Activated CD4-positive, alpha-beta T cell treated with anti-CD3 and anti-CD28 coated beads, Interleukin-2, amount 50 U/mL, for 16 hours (primary cell): ENCODE data around the gene PRPF19.
A peak's percentile ranks its signal among the peaks of the same experiment; 100 is the strongest.

Source experiments
- DNase-seq: peaks from one replicate; pipeline ENCODE4 v3.0.0-alpha.2; 2020

PRPF19 gene

DNA sequence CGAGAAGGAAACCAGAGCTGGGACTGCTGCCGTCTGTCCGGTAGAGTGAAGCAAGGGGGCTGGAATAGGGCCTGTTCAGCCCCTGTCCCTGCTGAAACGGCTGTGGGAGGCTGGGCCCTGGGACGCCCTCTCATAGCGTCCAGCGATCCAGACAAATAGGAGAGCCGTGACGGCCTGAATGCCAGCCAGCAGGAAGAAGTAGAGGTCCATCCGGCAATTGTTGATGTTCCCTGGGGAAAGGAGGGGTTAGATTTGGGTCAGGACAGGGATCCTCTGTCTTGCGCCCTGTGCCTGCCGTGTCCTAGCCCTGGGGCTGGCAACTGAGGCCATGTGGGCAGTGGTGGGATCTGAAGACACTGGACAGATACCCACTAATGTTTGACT is 30.8 kb upstream of the PRPF19 start:
- no peak for DNase-seq

GRCh38 chr11:60936467-60937143 is 30.2 kb upstream of the PRPF19 start:
- no peak for DNase-seq

DNA sequence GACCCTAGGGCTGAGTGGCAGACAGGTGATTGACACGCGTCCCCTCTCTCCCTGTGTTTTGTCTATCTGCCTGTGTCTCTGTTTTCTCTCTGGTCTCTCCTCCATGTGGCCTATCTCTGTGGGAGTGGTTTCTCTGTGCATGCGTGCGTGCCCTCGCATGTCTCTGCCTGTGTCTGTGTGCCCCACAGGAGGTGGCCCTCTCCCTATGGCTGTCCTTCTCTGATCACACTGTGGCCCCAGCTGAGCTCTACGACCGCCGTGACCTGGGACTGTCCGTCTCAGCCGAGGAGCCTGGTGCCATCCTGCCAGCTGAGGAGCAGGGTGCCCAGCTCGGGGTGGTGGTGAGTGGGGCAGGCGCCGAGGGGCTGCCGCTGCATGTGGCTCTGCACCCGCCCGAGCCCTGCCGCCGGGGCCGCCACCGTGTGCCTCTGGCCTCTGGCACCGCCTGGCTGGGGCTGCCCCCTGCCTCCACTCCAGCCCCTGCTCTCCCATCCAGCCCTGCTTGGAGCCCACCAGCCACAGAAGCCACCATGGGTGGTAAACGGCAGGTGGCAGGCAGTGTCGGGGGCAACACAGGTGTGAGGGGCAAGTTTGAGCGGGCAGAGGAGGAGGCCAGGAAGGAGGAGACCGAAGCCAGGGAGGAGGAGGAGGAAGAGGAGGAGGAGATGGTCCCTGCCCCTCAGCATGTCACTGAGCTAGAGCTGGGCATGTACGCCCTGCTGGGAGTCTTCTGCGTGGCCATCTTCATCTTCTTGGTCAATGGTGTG is 29.5 kb upstream of the PRPF19 start:
- DNase-seq, result no peak

DNA sequence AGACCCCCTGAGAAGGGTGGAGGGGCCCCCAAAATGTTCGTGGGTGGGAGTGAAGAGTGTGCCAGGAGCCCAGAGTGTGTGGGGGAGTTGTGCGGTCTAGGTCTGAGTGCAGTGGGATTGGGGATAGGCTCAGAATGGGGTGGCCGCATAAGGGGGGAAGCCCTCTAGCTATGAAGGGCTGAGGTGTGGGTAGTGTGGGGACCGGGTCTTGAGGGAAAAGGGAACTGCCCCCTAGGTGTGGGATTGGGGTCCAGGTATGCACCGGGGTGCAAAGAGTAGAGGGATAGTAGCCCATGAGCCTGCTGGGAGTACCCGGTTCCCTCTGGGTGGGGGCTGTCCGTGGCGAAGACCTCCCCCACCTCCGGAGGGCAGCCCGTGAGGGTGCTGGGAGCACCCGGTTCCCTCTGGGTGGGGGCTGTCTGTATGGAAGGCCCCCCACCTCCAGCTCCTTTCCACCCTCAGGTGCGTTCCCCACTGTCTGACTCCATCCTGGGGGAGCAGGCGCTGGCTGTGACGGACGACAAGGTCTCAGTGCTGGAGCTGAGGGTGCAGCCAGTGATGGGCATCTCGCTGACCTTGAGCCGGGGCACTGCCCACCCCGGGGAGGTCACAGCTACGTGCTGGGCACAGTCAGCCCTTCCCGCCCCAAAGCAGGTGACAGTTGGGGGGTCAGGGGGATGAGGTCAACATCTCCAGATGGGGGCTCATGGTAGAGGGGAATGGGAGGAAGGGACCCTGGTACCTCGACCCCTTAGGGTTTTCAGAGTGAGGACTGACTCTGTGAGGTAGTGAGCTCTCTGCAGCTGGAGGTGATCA is 28.6 kb upstream of the PRPF19 start:
- no peak for DNase-seq

DNA sequence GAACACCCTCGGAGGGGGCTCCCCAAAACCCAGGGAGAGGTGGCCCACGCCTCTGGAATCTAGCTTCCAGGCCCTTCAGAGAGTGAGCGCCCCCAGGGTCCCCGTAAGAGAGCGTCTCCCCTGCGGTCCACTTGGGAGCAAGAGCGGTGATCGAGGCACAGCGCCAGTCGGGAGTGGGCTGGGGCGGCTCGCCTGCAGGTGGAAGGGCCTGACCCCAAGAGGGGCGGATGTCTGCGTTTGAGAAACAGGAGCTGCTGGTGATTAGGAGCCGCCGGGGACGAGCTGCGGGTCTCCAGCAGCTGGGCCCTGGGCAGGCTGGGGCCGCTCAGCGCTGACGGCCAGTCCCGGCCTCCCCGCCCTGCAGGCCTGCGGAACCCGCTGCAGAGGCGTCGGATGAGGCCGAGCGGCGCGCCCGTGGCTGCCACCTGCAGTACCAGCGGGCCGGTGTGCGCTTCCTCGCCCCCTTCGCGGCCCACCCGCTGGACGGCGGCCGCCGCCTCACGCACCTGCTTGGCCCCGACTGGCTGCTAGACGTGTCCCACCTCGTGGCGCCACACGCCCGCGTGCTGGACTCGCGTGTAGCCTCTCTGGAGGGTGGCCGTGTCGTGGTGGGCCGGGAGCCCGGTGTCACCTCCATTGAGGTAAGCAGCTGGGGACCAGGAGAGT is 27.9 kb upstream of the PRPF19 start:
- no peak for DNase-seq

GRCh38 chr11:60933416-60934123 is 27.2 kb upstream of the PRPF19 start:
- no peak for DNase-seq

GRCh38 chr11:60932605-60933356 is 26.4 kb upstream of the PRPF19 start:
- DNase-seq, result no peak

- no peak for DNase-seq
Measured at GRCh38 chr11:60931917-60932316, 25.5 kb upstream of the PRPF19 start.

- no peak for DNase-seq
Measured at GRCh38 chr11:60930394-60930793, 24.0 kb upstream of the PRPF19 start.

DNA sequence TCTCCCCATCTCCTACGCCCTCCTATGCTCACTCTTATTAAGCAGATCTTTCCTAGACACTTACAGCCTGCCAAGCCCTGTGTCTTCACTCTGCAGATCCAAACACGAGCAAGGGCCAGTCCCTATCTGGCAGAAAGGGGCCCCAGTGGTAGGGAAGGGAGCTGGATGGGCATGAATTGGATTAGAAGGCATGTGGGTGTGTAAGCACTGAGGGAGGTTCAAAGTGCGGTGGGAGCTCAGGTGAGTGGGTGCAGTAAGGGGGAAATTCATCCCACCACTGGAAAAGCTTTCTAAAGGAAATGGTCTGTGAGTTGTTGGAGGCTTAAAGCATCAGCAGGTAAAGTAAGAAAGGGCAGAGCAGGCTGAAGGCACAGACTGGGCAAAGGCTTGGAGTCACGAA is 23.4 kb upstream of the PRPF19 start:
- DNase-seq, result no peak

GRCh38 chr11:60928563-60929001 is 22.2 kb upstream of the PRPF19 start:
- no peak for DNase-seq

GRCh38 chr11:60927600-60927999 is 21.2 kb upstream of the PRPF19 start:
- no peak for DNase-seq

DNA sequence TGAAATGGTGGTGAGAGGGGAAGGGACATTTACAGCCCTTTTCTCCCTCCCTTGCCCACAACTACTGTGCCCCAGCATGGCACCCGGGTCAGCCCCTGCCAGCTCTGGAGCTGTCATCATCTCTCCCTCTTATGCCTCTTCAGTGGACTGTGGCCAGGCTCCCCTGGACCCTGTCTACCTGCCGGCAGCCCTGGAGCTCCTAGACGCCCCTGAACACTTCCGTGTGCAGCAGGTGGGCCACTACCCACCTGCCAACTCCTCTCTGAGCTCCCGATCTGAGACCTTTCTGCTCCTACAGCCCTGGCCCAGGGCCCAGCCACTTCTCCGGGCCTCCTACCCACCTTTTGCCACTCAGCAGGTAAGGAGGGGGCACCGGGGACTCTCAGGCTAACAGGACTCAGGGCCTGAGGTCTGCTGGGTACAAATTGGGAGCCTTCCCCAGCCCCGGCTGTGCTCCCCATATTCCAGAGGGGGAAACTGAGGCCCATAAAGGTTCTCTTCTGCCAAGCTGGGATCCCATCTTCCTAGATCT is 20.7 kb upstream of the PRPF19 start:
- no peak for DNase-seq

- DNase-seq, result no peak
Measured at GRCh38 chr11:60926500-60926899, 20.1 kb upstream of the PRPF19 start.

DNA sequence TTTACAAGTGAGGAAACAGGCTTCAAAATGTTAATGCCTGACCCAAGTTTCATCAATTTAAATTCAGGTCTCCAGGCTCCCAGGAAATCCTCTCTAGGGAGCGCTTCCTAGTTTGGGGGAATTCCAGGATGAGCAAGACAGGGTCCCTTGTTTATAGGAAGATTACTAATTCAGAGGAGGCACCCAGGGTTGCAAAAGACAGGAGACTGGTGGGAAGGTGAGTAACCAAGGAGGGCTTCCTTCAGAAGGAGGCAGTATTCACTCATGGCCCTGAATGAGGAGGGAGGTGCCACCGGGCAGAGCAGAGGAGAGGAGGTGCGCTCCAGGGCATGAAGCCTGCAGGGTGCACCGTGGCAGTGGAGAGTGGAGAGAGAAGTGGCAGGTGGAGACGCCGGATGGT is 19.5 kb upstream of the PRPF19 start:
- no peak for DNase-seq

DNA sequence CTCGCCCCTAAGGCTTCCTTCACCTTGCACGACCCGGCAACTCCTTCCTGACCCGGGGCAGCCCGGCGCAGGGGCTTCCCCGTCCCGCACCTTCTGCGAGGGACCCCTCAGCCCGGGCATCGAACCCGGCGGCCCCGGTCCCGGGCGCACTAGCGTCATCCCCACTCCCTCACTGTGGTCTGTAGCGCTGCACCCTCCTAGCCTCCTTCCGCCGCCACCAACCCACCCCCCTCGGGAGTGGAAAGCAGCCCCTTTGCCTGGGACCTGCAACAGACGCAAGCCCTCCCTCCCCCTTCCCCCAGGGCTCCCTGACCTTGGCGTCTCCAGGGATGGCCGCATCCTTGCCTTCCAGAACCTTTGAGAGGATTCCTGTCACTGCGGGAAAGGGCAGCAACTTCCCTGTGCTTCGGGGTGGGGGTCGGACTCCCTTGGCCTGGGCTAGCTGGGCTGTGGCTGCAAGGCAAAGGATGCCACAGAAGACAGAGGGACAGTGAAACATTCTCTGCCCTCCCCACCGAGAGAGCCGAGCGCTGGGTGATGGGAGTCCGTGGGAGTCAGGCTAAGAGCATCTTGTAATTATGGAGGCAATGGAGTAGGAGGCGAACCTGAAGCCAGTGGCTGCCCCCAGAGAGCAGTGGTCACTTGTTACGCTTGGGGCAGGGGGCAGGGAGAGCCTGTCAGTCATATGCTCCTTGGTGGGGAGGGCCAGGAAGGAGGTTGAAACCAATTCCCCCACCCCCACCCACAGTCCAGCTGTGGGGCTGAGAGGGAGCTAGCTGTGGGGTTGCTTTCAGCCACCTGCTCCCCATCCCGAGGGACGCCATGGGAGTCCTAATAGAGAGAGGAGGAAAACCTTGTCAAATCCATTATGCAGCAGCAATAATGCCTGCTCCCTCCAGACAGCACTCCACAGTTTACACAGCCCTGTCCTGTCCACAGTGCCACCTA is 18.8 kb upstream of the PRPF19 start:
- DNase-seq, result no peak

DNA sequence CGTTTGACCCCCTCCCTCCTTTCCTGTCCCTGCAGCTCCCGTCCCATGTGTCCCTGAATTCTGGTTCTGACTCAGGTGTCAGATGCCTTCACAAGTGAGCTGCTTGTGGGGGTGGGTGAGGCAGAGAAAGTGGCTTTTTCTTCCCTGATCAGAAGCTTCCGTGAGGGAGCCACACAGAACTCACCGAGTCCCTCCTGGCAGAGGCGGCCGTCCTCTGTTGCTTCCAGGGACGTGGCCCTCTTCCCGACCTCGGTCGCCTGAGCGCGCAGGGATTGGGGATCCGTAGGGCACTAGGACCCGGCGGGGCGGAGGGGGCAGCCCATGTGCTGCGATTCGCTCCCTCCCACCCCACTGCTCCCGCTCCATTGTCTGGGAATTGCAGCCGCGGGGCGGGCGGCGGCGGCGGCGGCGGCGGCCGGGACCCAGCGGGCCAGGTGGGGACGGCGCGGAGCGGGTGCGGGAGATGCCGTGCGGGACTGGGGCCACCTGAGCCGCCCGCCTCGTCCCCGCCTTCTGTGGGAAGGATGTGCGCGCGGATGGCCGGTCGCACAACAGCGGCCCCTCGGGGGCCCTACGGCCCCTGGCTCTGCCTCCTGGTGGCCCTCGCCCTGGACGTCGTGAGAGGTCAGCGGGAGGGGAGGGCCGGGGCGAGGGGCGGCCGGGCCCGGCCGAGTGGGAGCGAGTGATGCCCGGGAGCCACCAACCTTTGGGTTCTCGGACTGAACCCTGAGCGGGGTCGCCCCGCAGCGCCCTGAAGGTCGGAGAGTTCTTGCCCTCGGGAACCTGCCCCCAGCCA is 17.9 kb upstream of the PRPF19 start, which contains the start of gene TMEM132A:
Gene TMEM132A, plus strand, starts transcription at position 351 of the 796 bp plus-strand sequence. Its CDS starts 174 bp downstream, at position 525.
- peak; percentile 28 for DNase-seq

GRCh38 chr11:60923800-60924109 is 17.4 kb upstream of the PRPF19 start:
- no peak for DNase-seq

DNA sequence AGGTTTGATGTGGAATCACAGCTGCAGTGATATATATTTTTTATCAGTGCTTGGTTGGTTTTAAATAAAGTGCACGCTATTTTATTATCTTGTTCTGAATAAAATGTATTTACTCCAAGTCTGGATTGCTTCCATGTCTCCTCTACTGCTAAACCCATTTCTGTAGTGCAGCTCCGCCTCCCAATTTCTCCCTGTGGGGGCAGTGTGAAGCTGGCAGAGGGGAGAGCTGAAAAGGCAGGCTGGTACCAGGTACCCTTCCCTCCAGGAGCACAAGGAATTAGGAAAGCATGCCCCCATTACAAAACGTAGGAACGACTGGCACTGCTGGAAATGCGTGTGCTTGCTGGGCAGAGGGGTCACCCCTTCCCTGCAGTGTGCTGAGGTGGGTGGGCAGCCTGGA is 16.9 kb upstream of the PRPF19 start:
- no peak for DNase-seq
